Activated CD4-positive, alpha-beta T cell treated with anti-CD3 and anti-CD28 coated beads, Interleukin-2, Interleukin-4, amounts not matched to agents 100 ng/mL and 50 ng/mL, durations not matched to agents 16 hours and 8 hours (primary cell): ENCODE measurements around the gene MET.
A peak's percentile ranks its signal among the peaks of the same experiment; 100 is the strongest.
"Not testable (repeated sequence)": the region's sequence is repeated elsewhere in the genome, so short reads cannot be mapped to it uniquely, and the experiment has no call there.

Experiments
- DNase-seq: peaks from one replicate; pipeline ENCODE4 v3.0.0-alpha.2; 2020; ENCODE audit warnings: low spot score

Gene MET

GRCh38 chr7:116671681-116672595 is at the start of gene MET:
Gene MET, plus strand, starts transcription at chr7:116672196. Its CDS starts 26,889 bp downstream, at chr7:116699085.
- peak; percentile 62 for DNase-seq

GRCh38 chr7:116626886-116627285 is 45.1 kb upstream of the MET start:
- no peak for DNase-seq

- no peak for DNase-seq
Observed at GRCh38 chr7:116629051-116629463, 42.9 kb upstream of the MET start.

GRCh38 chr7:116630357-116630756 is 41.6 kb upstream of the MET start:
- peak; percentile 15 for DNase-seq

GRCh38 chr7:116630932-116631671 is 40.9 kb upstream of the MET start:
- no peak for DNase-seq

GRCh38 chr7:116631676-116632075 is 40.3 kb upstream of the MET start:
- DNase-seq, result no peak

- DNase-seq, result no peak
Observed at GRCh38 chr7:116632384-116632783, 39.6 kb upstream of the MET start.

- no peak for DNase-seq
Observed at GRCh38 chr7:116633131-116633988, 38.6 kb upstream of the MET start.

GRCh38 chr7:116636997-116637396 is 35.0 kb upstream of the MET start:
- no peak for DNase-seq

- not testable (repeated sequence) for DNase-seq
Observed at GRCh38 chr7:116638592-116638991, 33.4 kb upstream of the MET start.

GRCh38 chr7:116641551-116642153 is 30.3 kb upstream of the MET start:
- DNase-seq, result no peak

GRCh38 chr7:116643148-116643547 is 28.8 kb upstream of the MET start:
- not testable (repeated sequence) for DNase-seq

GRCh38 chr7:116644628-116645027 is 27.4 kb upstream of the MET start:
- no peak for DNase-seq

GRCh38 chr7:116647290-116647689 is 24.7 kb upstream of the MET start:
- no peak for DNase-seq

- no peak for DNase-seq
Observed at GRCh38 chr7:116647861-116648260, 24.1 kb upstream of the MET start.

GRCh38 chr7:116650436-116650835 is 21.6 kb upstream of the MET start:
- no peak for DNase-seq

GRCh38 chr7:116652793-116653192 is 19.2 kb upstream of the MET start:
- no peak for DNase-seq

GRCh38 chr7:116653204-116653603 is 18.8 kb upstream of the MET start:
- DNase-seq, result no peak

GRCh38 chr7:116653646-116654045 is 18.4 kb upstream of the MET start:
- DNase-seq, result no peak

GRCh38 chr7:116659248-116659647 is 12.7 kb upstream of the MET start:
- not testable (repeated sequence) for DNase-seq

GRCh38 chr7:116661865-116662264 is 10.1 kb upstream of the MET start:
- DNase-seq, result no peak

GRCh38 chr7:116663744-116664143 is 8.3 kb upstream of the MET start:
- DNase-seq, result no peak
